Uterus (tissue), 2 donors: Measurements from ENCODE around the gene ADGRL3.

Experiments
- CTCF ChIP-seq, 4 experiments: fragments of 200-600 bp in 2 of 4; fragments of 450-650 bp in 2 of 4; sonication (generic) in 2 of 4; IDR thresholded peaks; one replicate each; pipeline ENCODE4 v1.5.1; 2016 to 2019; ENCODE audit warnings: antibody characterized with exemption in 4 of 4, mild to moderate bottlenecking in 2 of 4, moderate library complexity in 1 of 4
- POLR2A ChIP-seq, 2 donors: fragments of 450-650 bp; IDR thresholded peaks; one replicate each; pipeline ENCODE4 v1.6.1; 2016; ENCODE audit warnings: antibody characterized with exemption in 2 of 2, mild to moderate bottlenecking in 1 of 2, moderate library complexity in 1 of 2

GRCh38 chr4:61579786-61580185 lies 379.7 kb downstream of the ADGRL3 start:
- TF ChIP-seq CTCF (IDR thresholded peaks at IDR 0.05): no peak
- TF ChIP-seq POLR2A (IDR thresholded peaks at IDR 0.05): no peak
